T-helper 2 cell treated with Interferon-gamma antibody and Interleukin-4, amounts not matched to agents 5 μg/mL and 100 μg/mL, for 36 hours (primary cell): ENCODE data around the gene STAT5A.
A peak's percentile ranks its signal among the peaks of the same experiment; 100 is the strongest.
"Not testable (repeated sequence)": the region's sequence is repeated elsewhere in the genome, so short reads cannot be mapped to it uniquely, and the experiment has no call there.

Source experiments
- DNase-seq: peaks from one replicate; pipeline ENCODE4 v3.0.0; 2021; ENCODE audit warnings: low spot score
- H3K27ac Mint-ChIP-seq: one replicate; pipeline ENCODE4 v1.8.0; 2021; ENCODE audit warnings: mild to moderate bottlenecking, mixed read lengths
- H3K27me3 Mint-ChIP-seq: one replicate; pipeline ENCODE4 v1.8.0; 2021; ENCODE audit warnings: low read depth, mixed read lengths
- H3K36me3 Mint-ChIP-seq: one replicate; pipeline ENCODE4 v1.8.0; 2021; ENCODE audit warnings: low read depth, mixed read lengths
- H3K4me1 Mint-ChIP-seq: one replicate; pipeline ENCODE4 v1.8.0; 2021; ENCODE audit warnings: low read depth, mixed read lengths
- H3K4me3 Mint-ChIP-seq: one replicate; pipeline ENCODE4 v1.8.0; 2022; ENCODE audit warnings: mild to moderate bottlenecking, moderate library complexity, mixed read lengths
- H3K9me3 Mint-ChIP-seq: one replicate; pipeline ENCODE4 v1.8.0; 2021; ENCODE audit warnings: mixed read lengths

Gene STAT5A

DNA sequence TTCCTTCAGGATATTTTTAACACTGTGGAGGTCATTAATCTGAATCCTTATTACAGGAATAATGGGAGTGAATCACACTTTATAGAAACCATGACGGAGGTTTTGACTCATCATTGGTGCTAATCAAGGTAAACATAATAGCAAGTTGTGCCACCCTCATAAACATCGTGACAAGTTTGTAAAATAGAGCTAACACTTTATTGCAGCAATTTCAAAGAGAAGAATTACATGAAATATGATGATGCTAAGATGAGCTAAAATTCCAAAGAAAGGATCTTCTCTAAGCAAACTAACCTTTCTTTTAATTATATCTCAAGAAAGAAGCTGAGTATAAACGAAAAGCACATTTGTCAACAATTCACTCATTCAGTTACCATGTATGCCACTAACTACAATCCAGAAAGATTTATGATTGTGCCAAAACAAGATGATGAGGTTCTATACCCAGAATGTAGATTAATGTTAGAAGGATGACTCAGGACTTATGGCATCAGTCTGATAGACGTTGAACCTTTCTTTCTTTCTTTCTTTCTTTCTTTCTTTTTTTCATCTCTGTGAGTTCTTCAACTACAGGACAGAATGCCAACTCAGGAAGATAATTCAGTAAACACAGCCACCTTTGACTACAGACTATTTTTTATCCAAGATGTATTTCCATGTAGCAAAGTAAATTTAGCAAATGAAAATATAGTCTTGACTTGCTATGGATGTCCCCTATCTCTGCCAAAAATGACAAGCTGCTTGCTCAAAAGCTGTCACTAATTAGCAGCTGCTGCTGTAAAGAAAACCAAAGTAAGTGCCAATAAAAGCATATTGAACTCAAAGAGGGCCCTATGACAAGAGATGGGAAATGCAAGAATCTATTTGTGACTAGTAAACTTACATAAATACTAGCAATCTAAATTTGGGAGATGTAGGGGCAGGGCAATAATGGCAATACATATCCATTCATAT is 35.4 kb upstream of the STAT5A start:
- Mint-ChIP-seq H3K27me3 (no peaks in the 10 kb centered on the region), H3K36me3 (peaks cover 6% of the 10 kb centered on the region), H3K4me1 (peaks cover 42% of the 10 kb centered on the region), H3K9me3 (no peaks in the 10 kb centered on the region), H3K27ac (peak overlapping the region; percentile 68), H3K4me3 (no peak overlapping the region)
- no peak for DNase-seq

DNA sequence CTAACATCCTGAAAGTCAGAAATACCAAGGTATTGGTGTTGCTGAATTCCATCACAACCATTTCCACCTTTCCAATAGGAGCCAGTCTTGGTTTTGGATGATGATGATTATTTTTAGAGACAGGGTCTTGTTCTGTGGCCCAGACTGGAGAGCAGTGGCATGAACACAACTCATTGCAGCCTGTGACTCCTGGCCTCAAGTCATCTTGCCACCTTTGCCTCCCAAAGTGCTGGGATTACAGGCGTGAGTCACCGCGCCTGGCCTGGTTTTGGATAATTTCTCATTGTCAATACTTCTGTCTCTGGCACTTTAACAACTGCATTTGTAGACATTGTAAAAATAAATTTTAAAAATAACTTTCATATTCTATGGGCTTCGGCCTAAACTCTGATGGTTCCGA is 34.7 kb upstream of the STAT5A start:
- no peak overlapping the region for H3K4me3 Mint-ChIP-seq
- H3K36me3 Mint-ChIP-seq: peaks cover 4% of the 10 kb centered on the region
- peaks cover 38% of the 10 kb centered on the region for H3K4me1 Mint-ChIP-seq
- H3K9me3 Mint-ChIP-seq: no peaks in the 10 kb centered on the region
- no peak overlapping the region for H3K27ac Mint-ChIP-seq
- DNase-seq: no peak
- no peaks in the 10 kb centered on the region for H3K27me3 Mint-ChIP-seq

DNA sequence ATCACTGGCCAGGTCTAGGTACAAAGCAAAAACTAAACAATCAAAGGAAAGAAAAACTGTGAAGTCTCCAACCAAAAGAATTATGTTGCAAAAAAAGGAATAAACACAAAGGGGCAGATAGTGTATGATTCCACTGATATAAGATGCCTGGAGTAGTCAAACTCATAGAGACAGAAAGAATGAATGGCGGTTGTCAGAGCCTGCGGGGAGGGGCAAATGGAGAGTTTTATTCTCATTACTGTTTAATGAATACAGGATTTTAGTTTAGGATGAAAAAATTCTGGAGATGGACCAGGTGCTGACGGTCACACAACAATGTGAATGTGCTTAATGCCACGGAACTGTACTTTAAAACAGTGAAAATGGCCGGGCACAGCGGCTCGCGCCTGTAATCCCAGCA is 32.9 kb upstream of the STAT5A start:
- DNase-seq: no peak
- Mint-ChIP-seq H3K4me3 (no peak overlapping the region), H3K27ac (no peak overlapping the region), H3K9me3 (no peaks in the 10 kb centered on the region), H3K4me1 (peaks cover 26% of the 10 kb centered on the region), H3K27me3 (no peaks in the 10 kb centered on the region), H3K36me3 (peaks cover 2% of the 10 kb centered on the region)

DNA sequence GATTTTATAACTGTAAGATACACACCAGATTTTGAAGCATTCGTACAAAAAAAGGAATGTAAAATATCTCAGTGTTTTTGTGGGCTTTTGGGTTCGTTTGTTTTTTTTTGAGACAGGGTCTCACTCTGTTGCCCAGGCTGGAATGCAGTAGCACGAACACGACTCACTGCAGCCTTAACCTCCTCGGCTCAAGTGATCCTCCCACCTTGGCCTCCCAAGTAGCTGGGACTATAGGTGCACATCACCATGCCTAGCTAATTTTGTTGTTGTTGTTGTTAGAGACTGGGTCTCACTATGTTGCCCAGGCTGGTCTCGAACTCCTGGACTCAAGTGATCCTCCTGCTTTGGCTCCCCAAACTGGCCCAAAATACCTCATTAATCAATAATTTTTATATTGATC is 28.0 kb upstream of the STAT5A start:
- H3K4me3 Mint-ChIP-seq: no peak overlapping the region
- peaks cover 2% of the 10 kb centered on the region for H3K36me3 Mint-ChIP-seq
- H3K27me3 Mint-ChIP-seq: no peaks in the 10 kb centered on the region
- no peak for DNase-seq
- no peak overlapping the region for H3K27ac Mint-ChIP-seq
- peaks cover 8% of the 10 kb centered on the region for H3K4me1 Mint-ChIP-seq
- no peaks in the 10 kb centered on the region for H3K9me3 Mint-ChIP-seq

DNA sequence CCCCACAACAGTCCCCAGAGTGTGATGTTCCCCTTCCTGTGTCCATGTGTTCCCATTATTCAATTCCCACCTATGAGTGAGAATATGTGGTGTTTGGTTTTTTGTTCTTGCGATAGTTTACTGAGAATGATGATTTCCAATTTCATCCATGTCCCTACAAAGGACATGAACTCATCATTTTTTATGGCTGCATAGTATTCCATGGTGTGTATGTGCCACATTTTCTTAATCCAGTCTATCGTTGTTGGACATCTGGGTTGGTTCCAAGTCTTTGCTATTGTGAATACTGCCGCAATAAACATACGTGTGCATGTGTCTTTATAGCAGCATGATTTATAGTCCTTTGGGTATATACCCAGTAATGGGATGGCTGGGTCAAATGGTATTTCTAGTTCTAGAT is 23.9 kb upstream of the STAT5A start:
- H3K4me1 Mint-ChIP-seq: peaks cover 24% of the 10 kb centered on the region
- not testable (repeated sequence) for H3K9me3 Mint-ChIP-seq

DNA sequence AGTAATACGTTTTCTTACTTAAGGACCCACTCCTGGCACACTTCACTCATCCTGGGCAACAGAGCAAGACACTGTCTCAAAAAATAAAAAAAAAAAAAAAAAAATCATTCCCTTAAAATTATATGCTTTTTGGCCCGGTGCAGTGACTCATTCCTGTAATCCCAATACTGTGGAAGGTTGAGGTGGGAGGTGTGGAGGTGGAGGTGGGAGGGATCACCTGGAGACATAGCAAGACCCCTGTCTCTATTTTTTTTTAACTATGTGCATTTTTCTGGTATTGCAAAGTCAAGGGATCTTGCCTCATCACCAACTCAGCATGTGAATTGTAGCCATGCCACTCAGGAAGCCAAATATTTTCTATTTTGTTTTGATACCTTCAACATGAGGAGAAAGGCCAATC is 21.8 kb upstream of the STAT5A start:
- H3K27me3 Mint-ChIP-seq: no peaks in the 10 kb centered on the region
- H3K4me3 Mint-ChIP-seq: peak overlapping the region; percentile 40
- H3K36me3 Mint-ChIP-seq: peaks cover 21% of the 10 kb centered on the region
- DNase-seq: no peak
- H3K9me3 Mint-ChIP-seq: no peaks in the 10 kb centered on the region
- peaks cover 36% of the 10 kb centered on the region for H3K4me1 Mint-ChIP-seq
- peak overlapping the region; percentile 86 for H3K27ac Mint-ChIP-seq

More for the DNA sequence above, 23.9 kb upstream of the STAT5A start:
- not testable (repeated sequence) for H3K27ac Mint-ChIP-seq, H3K4me3 Mint-ChIP-seq, DNase-seq, H3K27me3 Mint-ChIP-seq
- H3K36me3 Mint-ChIP-seq: peaks cover 15% of the 10 kb centered on the region

DNA sequence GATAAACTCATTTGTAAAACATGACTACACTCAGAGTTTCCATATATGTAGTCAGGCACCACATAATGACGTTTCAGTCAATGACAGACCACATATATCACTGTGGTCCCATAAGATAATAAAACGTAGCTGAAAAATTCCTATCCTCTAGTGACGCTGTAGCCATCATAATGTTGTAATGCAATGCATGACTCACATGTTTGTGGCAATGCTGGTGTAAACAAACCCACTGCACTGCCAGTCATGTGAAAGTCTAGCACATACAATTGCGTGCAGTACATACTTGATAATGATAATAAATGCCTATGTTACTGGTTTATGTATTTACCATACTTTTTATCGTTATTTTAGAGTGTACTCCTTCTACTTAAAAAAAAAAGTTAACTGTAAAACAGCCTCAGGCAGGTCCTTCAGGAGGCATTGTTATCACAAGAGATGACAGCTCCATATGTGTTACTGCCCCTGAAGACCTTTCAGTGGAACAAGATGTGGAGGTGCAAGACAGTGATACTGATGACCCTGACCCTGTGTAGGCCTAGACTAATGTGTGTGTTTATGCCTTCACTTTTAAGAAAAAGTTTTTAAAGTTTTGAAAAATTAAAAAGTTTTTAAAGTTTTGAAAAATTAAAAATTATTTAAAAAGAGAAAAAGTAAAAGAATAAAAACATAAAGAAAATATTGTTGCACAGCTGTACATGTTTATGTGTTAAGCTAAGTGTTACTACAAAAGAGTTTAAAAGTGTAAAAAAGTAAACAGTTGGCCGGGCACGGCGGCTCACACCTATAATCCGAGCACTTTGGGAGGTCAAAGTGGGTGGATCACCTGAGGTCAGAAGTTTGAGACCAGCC is 21.2 kb upstream of the STAT5A start:
- peaks cover 21% of the 10 kb centered on the region for H3K36me3 Mint-ChIP-seq
- no peaks in the 10 kb centered on the region for H3K27me3 Mint-ChIP-seq
- H3K9me3 Mint-ChIP-seq: no peaks in the 10 kb centered on the region
- peak; percentile 75 for DNase-seq
- peaks cover 41% of the 10 kb centered on the region for H3K4me1 Mint-ChIP-seq
- no peak overlapping the region for H3K4me3 Mint-ChIP-seq
- H3K27ac Mint-ChIP-seq: peak overlapping the region; percentile 86

DNA sequence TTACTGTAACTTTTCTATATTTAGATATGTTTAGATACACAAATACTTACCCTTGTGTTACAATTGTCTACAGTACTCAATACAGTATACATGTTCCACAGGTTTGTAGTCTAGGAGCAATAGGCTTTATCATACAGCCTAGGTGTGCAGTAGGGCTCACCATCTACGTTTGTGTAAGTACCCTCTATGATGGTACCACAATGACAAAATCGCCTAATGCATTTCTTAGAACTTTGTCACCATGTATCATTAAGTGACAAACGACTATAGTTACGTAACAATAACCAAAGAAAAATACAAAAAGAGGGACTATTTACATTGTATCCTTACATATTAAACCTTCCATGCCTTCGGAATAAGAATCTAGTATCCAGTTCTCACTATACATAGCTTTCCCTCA is 20.1 kb upstream of the STAT5A start:
- Mint-ChIP-seq H3K4me1 (peaks cover 48% of the 10 kb centered on the region), H3K36me3 (peaks cover 24% of the 10 kb centered on the region), H3K4me3 (peak overlapping the region; percentile 16), H3K9me3 (no peaks in the 10 kb centered on the region), H3K27ac (peak overlapping the region; percentile 60), H3K27me3 (no peaks in the 10 kb centered on the region)
- DNase-seq: no peak

DNA sequence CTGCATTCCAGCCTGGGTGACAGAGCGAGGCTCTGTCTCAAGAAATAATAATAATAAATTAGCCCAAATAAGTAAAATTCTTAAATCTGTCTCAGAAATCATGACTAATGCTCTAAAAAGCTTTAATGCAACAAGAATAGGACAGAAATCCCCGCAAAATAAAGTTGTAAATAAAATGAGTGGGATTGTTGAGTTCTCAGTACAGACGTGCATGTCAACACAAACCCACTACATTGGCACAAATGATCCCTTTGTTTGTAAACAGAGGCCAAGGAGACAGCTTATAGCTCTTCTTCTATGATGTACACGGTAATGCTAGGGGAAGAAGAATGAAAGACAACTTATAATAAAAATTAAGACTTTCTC is 18.1 kb upstream of the STAT5A start:
- Mint-ChIP-seq H3K36me3 (peaks cover 25% of the 10 kb centered on the region), H3K4me1 (peaks cover 57% of the 10 kb centered on the region), H3K4me3 (no peak overlapping the region), H3K27ac (peak overlapping the region; percentile 71), H3K9me3 (no peaks in the 10 kb centered on the region), H3K27me3 (no peaks in the 10 kb centered on the region)
- no peak for DNase-seq

DNA sequence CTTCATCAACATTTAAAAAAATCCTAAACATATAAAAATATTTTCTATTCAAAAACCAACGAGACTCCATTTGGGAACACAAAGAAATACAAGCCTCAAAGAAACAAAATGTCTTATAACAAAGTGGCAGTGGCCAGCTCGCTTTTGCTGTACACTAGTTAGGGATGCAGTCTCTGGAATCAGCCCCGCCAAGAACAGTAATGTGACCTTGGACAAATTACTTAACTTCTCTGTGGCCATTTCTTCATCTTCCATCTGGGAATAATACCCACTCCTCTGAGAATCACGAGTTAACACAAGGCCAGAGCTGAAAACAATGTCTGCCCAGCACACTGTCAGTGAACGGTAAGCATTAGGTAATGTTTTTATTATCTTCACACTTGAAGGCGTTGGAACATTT is 17.7 kb upstream of the STAT5A start:
- H3K27ac Mint-ChIP-seq: peak overlapping the region; percentile 69
- H3K4me3 Mint-ChIP-seq: peak overlapping the region; percentile 32
- H3K9me3 Mint-ChIP-seq: no peaks in the 10 kb centered on the region

DNA sequence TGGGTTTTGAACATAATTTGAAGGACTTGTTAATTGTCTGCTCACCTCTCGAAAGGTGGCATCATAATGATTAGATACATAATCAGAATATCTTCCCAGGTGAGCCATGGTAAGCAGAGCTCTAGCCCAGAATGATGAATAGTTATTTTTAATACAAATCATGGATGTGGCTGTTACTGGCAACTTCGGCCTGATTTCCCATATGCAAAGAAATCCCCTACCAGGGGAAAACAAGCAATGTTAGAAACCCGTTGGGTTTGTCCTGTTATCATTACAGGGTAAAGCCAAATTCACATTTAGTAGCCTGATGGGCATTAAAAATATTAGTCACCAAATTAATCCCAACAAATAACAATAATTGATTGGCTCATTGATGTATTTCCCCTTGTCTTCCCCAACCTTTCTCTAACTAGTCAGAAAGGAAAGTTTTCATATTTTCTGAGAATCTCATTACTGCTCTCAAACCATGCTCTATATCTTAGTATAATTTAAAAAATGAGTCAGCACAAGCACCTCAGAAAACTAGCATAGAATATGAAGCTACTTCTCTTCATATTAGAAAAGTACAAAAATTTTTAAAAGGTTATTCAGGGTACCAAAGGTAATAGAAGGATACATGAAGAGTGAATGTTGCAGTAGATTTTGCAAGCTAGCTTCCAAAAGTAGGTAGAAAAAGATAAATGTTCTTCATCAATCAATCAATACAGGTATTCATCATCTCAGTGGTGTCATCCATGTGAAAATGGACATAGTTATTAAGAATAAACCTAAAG is 17.1 kb upstream of the STAT5A start:
- no peaks in the 10 kb centered on the region for H3K9me3 Mint-ChIP-seq
- H3K4me3 Mint-ChIP-seq: peak overlapping the region; percentile 97
- peak overlapping the region; percentile 90 for H3K27ac Mint-ChIP-seq
- H3K36me3 Mint-ChIP-seq: peaks cover 25% of the 10 kb centered on the region
- no peaks in the 10 kb centered on the region for H3K27me3 Mint-ChIP-seq
- H3K4me1 Mint-ChIP-seq: peaks cover 60% of the 10 kb centered on the region
- no peak for DNase-seq

More for the DNA sequence above, 17.7 kb upstream of the STAT5A start:
- no peaks in the 10 kb centered on the region for H3K27me3 Mint-ChIP-seq
- peaks cover 27% of the 10 kb centered on the region for H3K36me3 Mint-ChIP-seq
- no peak for DNase-seq
- H3K4me1 Mint-ChIP-seq: peaks cover 60% of the 10 kb centered on the region

DNA sequence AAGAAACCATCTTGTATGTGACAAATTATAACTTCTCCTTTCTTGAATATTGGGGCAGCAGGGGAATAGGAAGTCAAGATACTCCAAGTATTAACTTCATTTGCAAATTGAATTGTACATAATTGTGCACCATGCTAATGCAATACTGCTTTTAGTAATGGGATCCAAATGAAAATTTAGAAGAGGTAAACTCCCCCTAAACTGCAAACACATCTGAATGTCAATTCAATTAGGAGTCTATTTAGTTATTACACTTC is 16.6 kb upstream of the STAT5A start:
- Mint-ChIP-seq H3K27me3 (no peaks in the 10 kb centered on the region), H3K36me3 (peaks cover 22% of the 10 kb centered on the region), H3K9me3 (no peaks in the 10 kb centered on the region), H3K4me1 (peaks cover 56% of the 10 kb centered on the region), H3K27ac (peak overlapping the region; percentile 90), H3K4me3 (peak overlapping the region; percentile 97)
- DNase-seq: no peak

DNA sequence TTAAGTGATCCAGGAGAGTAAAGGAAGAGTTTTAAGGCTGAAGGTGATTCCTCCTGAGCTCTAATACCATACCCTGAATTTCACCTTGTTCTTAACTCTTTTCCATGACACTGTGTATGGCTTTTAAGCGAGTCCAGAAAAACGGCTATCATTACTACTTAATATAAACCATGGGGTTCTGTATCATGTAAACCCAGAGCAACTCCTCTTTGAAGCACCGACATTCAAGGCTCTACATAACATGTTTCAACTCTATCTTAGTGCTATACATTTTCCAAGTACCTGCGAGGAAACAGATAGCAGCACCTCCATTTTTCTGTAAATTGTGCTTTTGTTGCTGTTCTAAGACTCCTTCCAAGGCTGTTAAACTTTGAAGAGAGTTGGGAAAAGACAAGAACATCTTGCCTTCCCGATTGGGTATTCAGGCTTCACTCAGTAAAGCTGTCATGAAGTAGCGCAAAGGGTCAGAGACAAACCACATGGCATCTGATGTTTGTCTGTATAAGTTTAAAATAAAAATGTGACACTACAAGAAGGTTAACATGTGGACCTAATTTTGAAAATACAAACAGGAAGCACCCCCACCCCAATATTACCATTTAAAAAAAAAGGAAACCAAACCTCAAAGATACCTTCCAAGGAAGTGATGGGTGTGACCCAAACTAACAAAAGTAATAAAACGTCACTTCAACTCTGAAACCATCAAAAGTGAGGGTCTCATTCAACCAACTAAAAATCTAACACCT is 16.0 kb upstream of the STAT5A start:
- peaks cover 55% of the 10 kb centered on the region for H3K4me1 Mint-ChIP-seq

More for the DNA sequence above, 16.0 kb upstream of the STAT5A start:
- Mint-ChIP-seq H3K27ac (peak overlapping the region; percentile 90), H3K36me3 (peaks cover 18% of the 10 kb centered on the region), H3K27me3 (no peaks in the 10 kb centered on the region), H3K9me3 (no peaks in the 10 kb centered on the region), H3K4me3 (peak overlapping the region; percentile 97)
- DNase-seq: no peak
